DOHH2 (cell line): Measurements from ENCODE around the gene IFT57.
A peak's percentile ranks its signal among the peaks of the same experiment; 100 is the strongest.

Experiments
- H3F3A ChIP-seq: fragments of 200-600 bp; sonication (generic), shearing (Covaris generic); 2 replicates; pipeline ENCODE4 v1.6.0; 2016; ENCODE audit warnings: antibody characterized with exemption, mild to moderate bottlenecking; ENCODE audit not compliant: control insufficient read depth, insufficient read depth
- H3K27ac ChIP-seq: fragments of 200-600 bp; sonication (generic); 2 replicates; pipeline ENCODE4 v1.5.1; 2014; ENCODE audit warnings: low read depth, mild to moderate bottlenecking, low read length, moderate library complexity
- H3K27me3 ChIP-seq: fragments of 200-600 bp; sonication (generic); 2 replicates; pipeline ENCODE4 v1.6.1; 2014; ENCODE audit warnings: mild to moderate bottlenecking, low read length, mixed read lengths; ENCODE audit not compliant: control insufficient read depth
- H3K36me3 ChIP-seq: fragments of 200-600 bp; sonication (generic); 2 replicates; pipeline ENCODE4 v1.6.1; 2014; ENCODE audit warnings: mild to moderate bottlenecking, low read length, moderate library complexity, mixed read lengths; ENCODE audit not compliant: control insufficient read depth
- H3K4me1 ChIP-seq: fragments of 200-600 bp; sonication (generic); 2 replicates; pipeline ENCODE4 v1.6.1; 2014; ENCODE audit warnings: mild to moderate bottlenecking, low read length, mixed read lengths; ENCODE audit not compliant: control insufficient read depth
- H3K4me2 ChIP-seq: fragments of 200-600 bp; sonication (generic); 2 replicates; pipeline ENCODE4 v1.6.0; 2014; ENCODE audit warnings: mild to moderate bottlenecking, low read length, moderate library complexity
- H3K4me3 ChIP-seq: fragments of 200-600 bp; sonication (generic); 2 replicates; pipeline ENCODE4 v1.5.1; 2014; ENCODE audit warnings: mild to moderate bottlenecking, low read length, mixed read lengths
- H3K79me2 ChIP-seq: fragments of 200-600 bp; sonication (generic); 2 replicates; pipeline ENCODE4 v1.6.1; 2014; ENCODE audit warnings: mild to moderate bottlenecking, low read length, mixed read lengths; ENCODE audit not compliant: control insufficient read depth
- H3K9me2 ChIP-seq: fragments of 200-600 bp; sonication (generic); replicated peaks from 2 replicates; pipeline ENCODE4 v1.6.1; 2014; ENCODE audit warnings: mild to moderate bottlenecking, low read length, mixed read lengths; ENCODE audit not compliant: control insufficient read depth
- H3K9me3 ChIP-seq: fragments of 200-600 bp; sonication (generic); 2 replicates; pipeline ENCODE4 v1.6.1; 2014; ENCODE audit warnings: antibody characterized with exemption, low read length, mixed read lengths; ENCODE audit not compliant: control insufficient read depth, insufficient read depth
- H4K20me1 ChIP-seq: fragments of 200-600 bp; sonication (generic); 2 replicates; pipeline ENCODE4 v1.6.0; 2014; ENCODE audit warnings: low read depth, mild to moderate bottlenecking, antibody characterized with exemption, low read length, moderate library complexity; ENCODE audit not compliant: control insufficient read depth, insufficient read depth
- CTCF ChIP-seq: fragments of 200-600 bp; sonication (generic); IDR thresholded peaks from one replicate; pipeline ENCODE4 v1.5.1; 2014; ENCODE audit warnings: antibody characterized with exemption, mild to moderate bottlenecking, low read depth, low read length; ENCODE audit not compliant: poor library complexity, severe bottlenecking
- EZH2phosphoT487 ChIP-seq: fragments of 200-600 bp; sonication (generic); IDR thresholded peaks from 2 replicates; pipeline ENCODE4 v1.6.1; 2017; ENCODE audit warnings: borderline replicate concordance, mild to moderate bottlenecking, antibody characterized with exemption, low read length, moderate library complexity, mixed read lengths

Gene IFT57

GRCh38 chr3:108130701-108131474, 91.3 kb downstream of the IFT57 start:
- peak overlapping the region; percentile 54; the same call in 1 of the 2 replicates for H3K4me3 ChIP-seq
- H4K20me1 ChIP-seq: peaks cover 16% of the 10 kb centered on the region
- H3K9me3 ChIP-seq: no peaks in the 10 kb centered on the region
- H3K79me2 ChIP-seq: peaks cover 96% of the 10 kb centered on the region
- no peaks in the 10 kb centered on the region for H3K27me3 ChIP-seq
- H3K36me3 ChIP-seq: peaks cover 89% of the 10 kb centered on the region
- TF ChIP-seq EZH2phosphoT487: no peak
- TF ChIP-seq CTCF: no peak
- no peaks in the 10 kb centered on the region for H3K9me2 ChIP-seq
- H3K27ac ChIP-seq: 0 out of 2 replicates have a peak overlapping the region, but pooled peaks have one; percentile 33
- H3K4me1 ChIP-seq: peaks cover 89% of the 10 kb centered on the region
- H3F3A ChIP-seq: peaks cover 16% of the 10 kb centered on the region
- H3K4me2 ChIP-seq: peak overlapping the region; percentile 100

GRCh38 chr3:108130236-108130635, 92.0 kb downstream of the IFT57 start:
- H3K36me3 ChIP-seq: peaks cover 86% of the 10 kb centered on the region
- H3K4me1 ChIP-seq: peaks cover 91% of the 10 kb centered on the region
- TF ChIP-seq CTCF: no peak
- no peak for TF ChIP-seq EZH2phosphoT487
- no peaks in the 10 kb centered on the region for H3K9me3 ChIP-seq
- peaks cover 20% of the 10 kb centered on the region for H3F3A ChIP-seq
- peaks cover 94% of the 10 kb centered on the region for H3K79me2 ChIP-seq
- H4K20me1 ChIP-seq: peaks cover 16% of the 10 kb centered on the region
- H3K4me2 ChIP-seq: peak overlapping the region; percentile 100
- peak overlapping the region; percentile 33 for H3K27ac ChIP-seq
- H3K4me3 ChIP-seq: peak overlapping the region; percentile 54
- no peaks in the 10 kb centered on the region for H3K27me3 ChIP-seq
- H3K9me2 ChIP-seq: no peaks in the 10 kb centered on the region

- peak overlapping the region; percentile 100 for H3K4me2 ChIP-seq
- peaks cover 89% of the 10 kb centered on the region for H3K4me1 ChIP-seq
- no peaks in the 10 kb centered on the region for H3K9me3 ChIP-seq
- H3K79me2 ChIP-seq: peaks cover 74% of the 10 kb centered on the region
- H3K36me3 ChIP-seq: peaks cover 69% of the 10 kb centered on the region
- H4K20me1 ChIP-seq: peaks cover 16% of the 10 kb centered on the region
- peak overlapping the region; percentile 97 for H3K4me3 ChIP-seq
- no peaks in the 10 kb centered on the region for H3K27me3 ChIP-seq
- no peak for TF ChIP-seq EZH2phosphoT487
- TF ChIP-seq CTCF: peak; percentile 10
- H3K27ac ChIP-seq: peak overlapping the region; percentile 100
- peaks cover 34% of the 10 kb centered on the region for H3F3A ChIP-seq
- H3K9me2 ChIP-seq: no peaks in the 10 kb centered on the region
Measured at GRCh38 chr3:108127301-108127988, 94.8 kb downstream of the IFT57 start.
